ENCODE measurements around the gene CEP112.

GRCh38 chr17:66185862-66186261 lies 6.1 kb downstream of the CEP112 start:
- TF ChIP-seq, protein P1, sequence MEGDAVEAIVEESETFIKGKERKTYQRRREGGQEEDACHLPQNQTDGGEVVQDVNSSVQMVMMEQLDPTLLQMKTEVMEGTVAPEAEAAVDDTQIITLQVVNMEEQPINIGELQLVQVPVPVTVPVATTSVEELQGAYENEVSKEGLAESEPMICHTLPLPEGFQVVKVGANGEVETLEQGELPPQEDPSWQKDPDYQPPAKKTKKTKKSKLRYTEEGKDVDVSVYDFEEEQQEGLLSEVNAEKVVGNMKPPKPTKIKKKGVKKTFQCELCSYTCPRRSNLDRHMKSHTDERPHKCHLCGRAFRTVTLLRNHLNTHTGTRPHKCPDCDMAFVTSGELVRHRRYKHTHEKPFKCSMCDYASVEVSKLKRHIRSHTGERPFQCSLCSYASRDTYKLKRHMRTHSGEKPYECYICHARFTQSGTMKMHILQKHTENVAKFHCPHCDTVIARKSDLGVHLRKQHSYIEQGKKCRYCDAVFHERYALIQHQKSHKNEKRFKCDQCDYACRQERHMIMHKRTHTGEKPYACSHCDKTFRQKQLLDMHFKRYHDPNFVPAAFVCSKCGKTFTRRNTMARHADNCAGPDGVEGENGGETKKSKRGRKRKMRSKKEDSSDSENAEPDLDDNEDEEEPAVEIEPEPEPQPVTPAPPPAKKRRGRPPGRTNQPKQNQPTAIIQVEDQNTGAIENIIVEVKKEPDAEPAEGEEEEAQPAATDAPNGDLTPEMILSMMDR (optimal IDR thresholded peaks at IDR 0.05 in 1 of 3, IDR thresholded peaks at IDR 0.05 in 1 of 3, conservative IDR thresholded peaks at IDR 0.05 in 1 of 3; ENCODE audit: extremely low read depth in 1 of 3, insufficient read depth in 2 of 3, low read length in 3 of 3): no peak
- TF ChIP-seq EZH2 (IDR thresholded peaks at IDR 0.05; ENCODE audit: low read length): no peak

Data from keratinocyte (primary cell).